Vagina (tissue), 2 donors: ENCODE results near the gene SPATA33. TPM values are rescaled to one million over a fixed set of nuclear protein-coding genes. Genes with fewer than 3 reads are reported as not detected.

Experiments used
- DNase-seq, 2 donors: peaks; one replicate each; pipeline ENCODE4 v3.0.0-alpha.2; 2017; ENCODE audit errors: extremely low spot score in 2 of 2
- H3K27ac ChIP-seq: fragments of 200-600 bp; sonication (generic); one replicate; pipeline ENCODE4 v1.5.1; 2019
- H3K27me3 ChIP-seq: fragments of 200-600 bp; sonication (generic); one replicate; pipeline ENCODE4 v1.5.1; 2019
- H3K36me3 ChIP-seq, 2 donors: fragments of 200-600 bp; sonication (generic); one replicate each; pipeline ENCODE4 v1.5.1; 2017 to 2019
- H3K4me1 ChIP-seq: fragments of 200-600 bp; sonication (generic); one replicate; pipeline ENCODE4 v1.5.1; 2019
- H3K4me3 ChIP-seq, 2 donors: fragments of 200-600 bp; sonication (generic); 1 replicate in 1 of 2; 2 replicates in 1 of 2; pipeline ENCODE4 v1.5.1; 2016 to 2019
- H3K9me3 ChIP-seq: fragments of 200-600 bp; sonication (generic); one replicate; pipeline ENCODE4 v1.5.1; 2019
- CTCF ChIP-seq, 3 experiments: fragments of 450-650 bp in 2 of 3; fragments of 200-600 bp in 1 of 3; sonication (generic) in 1 of 3; IDR thresholded peaks; one replicate each; pipeline ENCODE4 v1.5.1; 2017 to 2019; ENCODE audit warnings: antibody characterized with exemption in 3 of 3, mild to moderate bottlenecking in 2 of 3, moderate library complexity in 2 of 3
- POLR2A ChIP-seq, 2 donors: fragments of 450-650 bp; IDR thresholded peaks; one replicate each; pipeline ENCODE4 v1.6.1; 2017; ENCODE audit warnings: antibody characterized with exemption in 2 of 2, mild to moderate bottlenecking in 2 of 2, moderate library complexity in 2 of 2
- POLR2AphosphoS5 ChIP-seq, 2 donors: sonication (generic); formaldehyde crosslinking; IDR thresholded peaks; one replicate each; pipeline ENCODE4 v1.9.0; 2017; ENCODE audit warnings: antibody characterized with exemption in 2 of 2, mild to moderate bottlenecking in 2 of 2, low read depth in 1 of 2; ENCODE audit not compliant: insufficient read depth in 1 of 2
- intact Hi-C: fragments of 100-400 bp; cut with DNase I; formaldehyde crosslinking; loops from one replicate; pipeline ENCODE4 v1.15.1; 2023
- total RNA-seq: library from RNA; depleted of rRNA; stranded (reverse); fragments of >200 nt; gene quantifications from one replicate; pipeline ENCODE4 v1.2.3, GENCODE V29; 2016

Gene SPATA33
- total RNA-seq, 1 donor from 2014 or later: 5.2 TPM

- Histone ChIP-seq H3K27ac (no peak overlapping the region), H3K27me3 (no peaks in the 10 kb centered on the region), H3K9me3 (no peaks in the 10 kb centered on the region), H3K4me1 (peaks cover 23% of the 10 kb centered on the region), H3K4me3 (no peak overlapping the region), H3K36me3 (no peaks in the 10 kb centered on the region)
- intact Hi-C loops: no loop called here
- no peak for DNase-seq
- TF ChIP-seq CTCF (IDR thresholded peaks at IDR 0.05): no peak
- TF ChIP-seq POLR2A (IDR thresholded peaks at IDR 0.05): no peak
- no peak for TF ChIP-seq POLR2AphosphoS5 (IDR thresholded peaks at IDR 0.05; ENCODE audit: insufficient read depth in 1 of 2, low read depth in 1 of 2)
Observed at GRCh38 chr16:89716493-89716892, 58.9 kb downstream of the SPATA33 start.

- intact Hi-C loops: no loop called here
Observed at GRCh38 chr16:89716916-89717687, 59.5 kb downstream of the SPATA33 start.

GRCh38 chr16:89717688-89718505 is 60.3 kb downstream of the SPATA33 start:
- TF ChIP-seq CTCF (IDR thresholded peaks at IDR 0.05) (no peak), POLR2AphosphoS5 (IDR thresholded peaks at IDR 0.05; ENCODE audit: insufficient read depth in 1 of 2, low read depth in 1 of 2) (no peak), POLR2A (IDR thresholded peaks at IDR 0.05) (no peak)
- H3K4me1 ChIP-seq: peaks cover 24% of the 10 kb centered on the region
- no peak for DNase-seq
- no peak overlapping the region for H3K27ac ChIP-seq
- peaks cover 0 to 2% of the 10 kb centered on the region in 2 donors for H3K36me3 ChIP-seq
- intact Hi-C loops: no loop called here
- no peaks in the 10 kb centered on the region for H3K9me3 ChIP-seq
- H3K27me3 ChIP-seq: no peaks in the 10 kb centered on the region
- H3K4me3 ChIP-seq: no peak overlapping the region

More at GRCh38 chr16:89716916-89717687, 59.5 kb downstream of the SPATA33 start:
- Histone ChIP-seq H3K36me3 (no peaks in the 10 kb centered on the region), H3K27me3 (no peaks in the 10 kb centered on the region), H3K9me3 (no peaks in the 10 kb centered on the region), H3K4me3 (no peak overlapping the region), H3K4me1 (peaks cover 20% of the 10 kb centered on the region), H3K27ac (no peak overlapping the region)
- no peak for DNase-seq
- TF ChIP-seq POLR2AphosphoS5 (IDR thresholded peaks at IDR 0.05; ENCODE audit: insufficient read depth in 1 of 2, low read depth in 1 of 2) (no peak), CTCF (IDR thresholded peaks at IDR 0.05) (no peak), POLR2A (IDR thresholded peaks at IDR 0.05) (no peak)

Other genes starting within 250 kb of the SPATA33 start
- 135 TPM for gene ANKRD11, start 167.3 kb upstream of the SPATA33 start, total RNA-seq
- 119 TPM for gene SPG7, start 149.4 kb upstream of the SPATA33 start, total RNA-seq
- 8,204 TPM for gene RPL13, start 97.2 kb upstream of the SPATA33 start, total RNA-seq
- gene CPNE7, start 82.1 kb upstream of the SPATA33 start, total RNA-seq: 4.9 TPM
- gene DPEP1, start 44.2 kb upstream of the SPATA33 start, total RNA-seq: not detected
- gene CHMP1A, start 128 bp upstream of the SPATA33 start, total RNA-seq: 117 TPM
- gene CDK10, start 28.9 kb downstream of the SPATA33 start, total RNA-seq: 44.0 TPM
- gene SPATA2L, start 43.9 kb downstream of the SPATA33 start, total RNA-seq: 16.2 TPM
- 10.1 TPM for gene VPS9D1, start 63.1 kb downstream of the SPATA33 start, total RNA-seq
- gene ZNF276, start 63.7 kb downstream of the SPATA33 start, total RNA-seq: 57.0 TPM
- gene FANCA, start 158.8 kb downstream of the SPATA33 start, total RNA-seq: 12.0 TPM
- 2.2 TPM for gene SPIRE2, start 170.6 kb downstream of the SPATA33 start, total RNA-seq
- 132 TPM for gene TCF25, start 215.8 kb downstream of the SPATA33 start, total RNA-seq